ENCODE results near the gene GZMA.
"Not testable (repeated sequence)": the region's sequence is repeated elsewhere in the genome, so short reads cannot be mapped to it uniquely, and the experiment has no call there.

GZMA gene

GRCh38 chr5:55102348-55102747 lies at the start of gene GZMA:
Gene GZMA (plus strand): TSS chr5:55102646. CDS start chr5:55102683, 37 bp downstream.
- DNase-seq = peak in 1 of 2 donors; percentile 14

DNA sequence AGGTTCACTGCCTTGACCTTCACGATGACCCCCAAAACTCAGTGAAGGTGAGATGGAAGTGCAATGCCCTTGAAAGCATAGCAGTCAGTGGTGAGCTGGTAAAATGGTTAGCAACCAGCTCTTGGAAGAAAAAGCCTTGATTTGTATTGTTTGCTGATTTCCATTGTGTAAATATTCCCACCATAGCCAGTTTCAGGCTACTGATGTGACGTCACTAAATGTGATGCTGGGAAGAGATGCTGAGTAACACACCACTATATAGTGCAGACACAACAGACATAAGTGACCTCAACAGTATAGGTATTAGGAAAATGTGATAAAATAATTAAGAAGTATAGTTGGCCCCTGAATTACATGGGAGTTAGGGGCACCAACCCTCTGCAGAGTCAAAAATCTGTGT lies 47.3 kb upstream of the GZMA start:
- DNase-seq = no peak

GRCh38 chr5:55062039-55062779 lies 40.2 kb upstream of the GZMA start:
- peak; percentile 47 to 67 for DNase-seq

GRCh38 chr5:55063220-55063863 lies 39.1 kb upstream of the GZMA start:
- DNase-seq = no peak

- no peak for DNase-seq
Observed at GRCh38 chr5:55063899-55064298, 38.5 kb upstream of the GZMA start.

DNA sequence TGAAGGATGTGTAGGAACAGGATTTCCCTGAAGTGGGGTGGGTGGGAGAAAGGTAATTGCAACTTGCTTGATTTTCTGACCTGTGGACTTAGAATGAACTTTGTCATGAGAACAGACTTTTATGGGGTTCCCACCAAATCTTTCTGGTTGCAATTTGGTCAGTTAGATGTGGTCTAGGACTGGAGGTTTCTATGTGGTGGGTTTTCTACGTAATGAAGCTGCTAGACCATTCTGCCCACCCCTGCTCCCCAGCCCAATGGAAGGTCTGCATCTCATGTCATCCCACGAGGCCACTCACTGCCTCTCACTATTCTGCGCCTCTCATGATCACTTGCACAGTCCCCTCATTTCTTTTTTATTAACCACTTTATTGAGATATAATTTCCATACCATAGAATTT lies 37.9 kb upstream of the GZMA start:
- no peak for DNase-seq

DNA sequence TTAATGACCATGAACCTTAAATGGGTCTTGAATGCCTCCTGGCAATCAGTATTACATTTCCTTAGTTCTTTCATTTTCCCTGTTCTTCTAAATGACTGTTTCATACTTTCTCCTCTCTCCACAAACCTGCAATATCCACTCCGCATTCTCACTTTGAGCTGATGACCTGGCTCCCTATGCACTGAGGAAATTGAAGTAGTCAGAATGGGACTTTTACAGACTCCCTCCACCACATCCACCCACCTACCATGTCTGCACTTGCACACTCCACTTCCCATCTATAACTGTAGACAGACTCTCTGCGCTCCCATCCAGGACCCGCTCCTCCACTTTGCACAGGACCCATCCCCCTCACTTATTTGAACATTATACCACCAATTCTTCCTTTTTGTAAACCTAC lies 36.2 kb upstream of the GZMA start:
- no peak for DNase-seq

- DNase-seq = no peak
Observed at GRCh38 chr5:55070968-55071367, 31.5 kb upstream of the GZMA start.

DNA sequence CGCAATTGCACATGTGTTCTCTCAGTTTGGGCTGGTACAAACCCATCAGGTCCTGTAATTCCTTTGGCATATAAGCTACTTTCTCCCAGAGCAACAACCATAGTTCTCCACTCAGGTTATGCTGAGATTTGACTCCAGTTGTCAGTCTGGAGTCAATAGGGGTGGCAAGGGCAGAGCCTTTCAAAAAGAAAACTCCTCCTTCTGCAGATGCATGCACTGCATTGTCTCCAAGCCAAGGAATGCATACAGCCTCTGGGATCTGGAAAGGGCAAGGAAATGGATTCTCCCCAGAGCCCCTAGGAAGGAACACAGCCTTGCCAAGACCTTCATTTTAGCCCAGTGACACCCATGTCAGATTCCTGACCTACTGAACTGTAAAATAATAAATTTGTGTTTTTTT lies 31.0 kb upstream of the GZMA start:
- no peak for DNase-seq

GRCh38 chr5:55072666-55073065 lies 29.8 kb upstream of the GZMA start:
- DNase-seq = no peak

DNA sequence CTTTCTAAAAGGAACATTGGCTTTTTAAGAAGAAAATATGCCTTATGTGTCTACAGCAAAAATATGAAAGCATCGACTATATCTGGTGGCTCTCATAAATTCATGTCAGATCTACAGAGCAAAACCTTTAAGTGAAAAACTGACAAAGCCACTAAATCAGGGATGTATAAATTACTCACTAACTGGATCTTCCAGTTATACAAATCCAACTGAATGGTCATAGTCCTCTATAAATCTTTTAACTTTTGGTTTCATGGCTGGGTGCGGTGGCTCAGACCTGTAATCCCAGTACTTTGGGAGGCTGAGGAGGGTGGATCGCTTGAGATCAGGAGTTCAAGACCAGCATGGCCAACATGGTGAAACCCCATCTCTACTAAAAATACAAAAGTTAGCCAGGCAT lies 29.2 kb upstream of the GZMA start:
- DNase-seq = no peak

DNA sequence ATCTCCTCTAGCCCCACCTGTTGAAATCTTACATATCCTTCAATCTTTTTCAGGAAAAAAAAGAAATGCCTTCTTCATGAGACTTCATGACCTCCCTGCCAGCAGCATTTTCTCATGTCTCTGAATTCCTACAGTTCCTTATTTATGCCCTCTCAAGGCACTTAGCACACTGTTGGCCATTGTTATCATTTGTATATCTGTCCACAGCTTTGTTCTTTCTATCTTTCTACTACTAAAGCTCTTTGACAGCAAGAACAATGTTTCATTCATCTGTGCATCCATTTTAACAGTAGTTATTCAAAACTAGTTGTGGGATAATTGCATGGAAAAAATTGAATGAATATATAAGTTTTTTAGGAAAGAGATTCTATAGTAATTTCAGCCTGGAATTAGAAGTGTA lies 20.9 kb upstream of the GZMA start:
- no peak for DNase-seq

GRCh38 chr5:55089301-55089700 lies 13.1 kb upstream of the GZMA start:
- DNase-seq = not testable (repeated sequence)

DNA sequence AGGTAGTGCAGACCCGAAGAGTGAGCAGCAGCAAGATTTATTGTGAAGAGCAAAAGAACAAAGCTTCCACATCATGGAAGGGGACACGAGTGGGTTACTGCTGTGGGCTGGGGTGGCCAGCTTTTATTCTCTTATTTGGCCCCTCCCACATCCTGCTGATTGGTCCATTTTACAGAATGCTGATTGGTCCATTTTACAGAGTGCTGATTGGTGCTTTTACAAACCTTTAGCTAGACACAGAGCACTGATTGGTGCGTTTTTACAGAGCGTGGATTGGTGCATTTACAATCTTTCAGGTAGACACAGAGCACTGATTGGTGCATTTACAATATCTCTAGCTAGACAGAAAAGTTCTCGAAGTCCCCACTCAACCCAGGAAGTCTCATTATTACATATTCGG lies 11.4 kb upstream of the GZMA start:
- DNase-seq = not testable (repeated sequence)

GRCh38 chr5:55096182-55096581 lies 6.3 kb upstream of the GZMA start:
- DNase-seq = no peak

DNA sequence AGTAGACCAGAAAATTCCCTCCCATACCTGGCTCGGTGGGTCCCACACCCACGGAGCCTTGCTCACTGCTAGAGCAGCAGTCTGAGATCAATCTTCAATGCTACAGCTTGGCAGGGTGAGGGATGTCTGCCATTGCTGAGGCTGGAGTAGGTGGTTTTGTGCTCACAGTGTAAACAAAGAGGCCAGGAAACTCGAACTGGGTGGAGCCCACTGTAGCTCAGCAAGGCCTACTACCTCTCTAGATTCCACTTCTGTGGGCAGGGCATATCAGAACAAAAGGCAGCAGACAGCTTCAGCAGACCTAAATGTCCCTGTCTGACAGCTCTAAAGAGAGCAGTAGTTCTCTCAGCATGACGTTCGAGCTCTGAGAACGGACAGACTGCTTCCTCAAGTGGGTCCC lies 5.6 kb upstream of the GZMA start:
- no peak for DNase-seq

DNA sequence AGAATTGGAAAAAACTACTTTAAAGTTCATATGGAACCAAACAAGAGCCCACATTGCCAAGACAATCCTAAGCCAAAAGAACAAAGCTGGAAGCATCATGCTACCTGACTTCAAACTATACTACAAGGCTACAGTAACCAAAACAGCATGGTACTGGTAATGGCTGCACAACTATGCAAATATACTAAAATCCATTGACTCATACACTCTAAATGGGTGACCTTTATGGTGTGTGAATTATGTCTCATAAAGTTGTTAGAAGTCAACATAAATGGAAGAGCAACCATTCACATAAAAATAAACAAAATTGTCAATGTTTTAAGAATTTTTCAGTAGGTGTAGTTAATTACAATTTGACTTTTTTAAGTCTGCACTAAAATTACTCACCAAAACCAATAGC lies 1.3 kb upstream of the GZMA start:
- not testable (repeated sequence) for DNase-seq

DNA sequence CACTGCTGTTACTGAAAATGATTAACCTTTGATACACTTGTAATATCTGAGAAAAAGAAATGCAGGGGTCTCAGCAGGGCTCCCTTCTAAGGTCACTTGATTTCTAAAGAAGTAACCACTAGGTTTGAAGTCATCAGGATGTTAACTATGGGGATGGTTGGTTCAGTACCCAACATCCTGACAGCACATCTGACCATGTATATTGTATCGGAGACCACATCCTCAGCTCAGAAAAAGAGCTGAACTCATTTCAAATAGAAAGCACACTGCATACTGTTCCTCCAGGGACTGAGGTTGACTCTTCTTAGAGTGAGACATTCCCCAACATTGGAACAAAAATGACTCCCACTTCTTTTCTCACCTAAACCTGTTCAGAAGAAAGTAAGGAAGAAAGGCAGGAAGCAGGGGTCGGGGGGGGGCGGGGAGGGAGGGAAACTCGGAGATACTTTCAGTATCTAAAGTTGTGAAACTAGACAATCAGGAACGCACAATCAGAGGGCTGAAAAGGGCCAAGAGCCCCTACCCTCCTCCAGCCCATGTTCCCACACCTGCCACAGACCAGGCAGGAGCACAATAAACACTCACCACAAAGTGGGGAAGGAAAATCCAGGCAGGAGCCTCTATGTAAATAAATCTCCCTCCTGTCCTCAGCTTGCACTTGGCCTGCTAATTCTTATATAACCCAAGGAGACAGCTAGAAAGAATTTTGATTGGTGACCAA lies 730 bp upstream of the GZMA start:
- no peak for DNase-seq

DNA sequence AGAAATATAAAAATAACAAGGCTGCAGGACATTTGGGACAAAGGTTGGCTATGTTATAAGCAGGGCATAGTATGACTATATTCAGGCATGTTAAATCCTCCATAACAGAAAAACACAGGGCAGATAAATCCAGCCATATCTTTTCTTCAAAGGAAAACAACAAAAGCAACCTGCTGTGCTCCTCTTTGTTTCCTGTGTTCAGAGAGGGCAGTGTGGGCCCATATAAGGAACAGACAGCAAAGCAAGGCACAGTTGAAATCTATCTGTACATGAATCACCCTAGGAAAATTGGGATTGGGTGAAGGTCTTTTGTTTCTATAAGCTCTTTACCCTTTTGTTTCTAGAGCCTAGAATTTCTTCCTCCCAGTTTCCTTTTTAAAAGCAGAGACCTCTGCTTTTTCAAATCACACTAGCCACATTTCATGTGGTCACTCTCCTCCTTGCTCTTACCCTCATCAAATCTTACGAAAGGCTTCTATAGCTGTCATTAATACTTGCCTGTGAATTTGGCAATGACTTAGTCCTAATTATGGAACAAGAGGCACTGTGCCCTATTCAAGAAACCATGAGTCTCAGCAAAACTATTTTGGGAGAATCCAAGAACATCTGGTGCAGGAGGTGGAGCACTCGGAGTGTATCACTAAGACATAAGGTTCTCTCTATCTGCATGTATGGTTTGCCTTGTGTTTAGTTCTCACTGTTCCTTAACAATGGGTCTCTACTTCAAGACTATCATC lies 1.8 kb downstream of the GZMA start:
- DNase-seq = no peak

- no peak for DNase-seq
Observed at GRCh38 chr5:55104946-55105701, 2.7 kb downstream of the GZMA start.

DNA sequence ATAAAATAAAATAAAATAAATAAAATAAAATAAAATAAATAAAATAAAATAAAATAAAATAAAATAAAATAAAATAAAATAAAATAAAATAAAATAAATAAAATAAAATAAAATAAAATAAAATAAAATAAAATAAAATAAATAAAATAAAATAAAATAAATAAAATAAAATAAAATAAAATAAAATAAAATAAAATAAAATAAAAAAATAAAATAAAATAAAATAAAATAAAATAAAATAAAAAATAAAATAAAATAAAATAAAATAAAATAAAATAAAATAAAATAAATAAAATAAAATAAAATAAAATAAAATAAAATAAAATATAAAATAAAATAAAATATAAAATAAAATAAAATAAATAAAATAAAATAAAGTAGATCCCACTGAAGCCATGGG lies 3.5 kb downstream of the GZMA start:
- DNase-seq = not testable (repeated sequence)

DNA sequence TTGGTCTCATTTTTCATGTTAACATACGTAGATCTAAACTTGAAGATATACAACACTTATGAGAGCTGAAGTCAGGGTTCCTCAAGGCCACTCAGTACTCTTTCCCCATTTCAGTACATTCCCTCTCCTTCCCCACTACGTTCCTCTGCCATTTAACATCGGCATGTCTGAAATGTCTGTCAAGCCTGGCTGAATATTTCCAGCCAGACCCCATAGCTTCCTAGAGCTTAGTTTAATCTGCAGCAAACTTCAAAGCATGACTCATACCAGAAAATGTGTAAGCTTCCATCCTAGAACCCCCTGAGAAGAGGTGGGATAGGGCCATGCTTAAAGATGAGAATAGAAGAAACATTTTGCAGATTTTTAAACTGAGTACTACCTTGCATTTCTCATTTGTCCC lies 6.2 kb downstream of the GZMA start:
- no peak for DNase-seq

- no peak for DNase-seq
Observed at GRCh38 chr5:55110217-55110616, 7.8 kb downstream of the GZMA start.
